ENCODE data around the gene SNX27.

SNX27 gene

DNA sequence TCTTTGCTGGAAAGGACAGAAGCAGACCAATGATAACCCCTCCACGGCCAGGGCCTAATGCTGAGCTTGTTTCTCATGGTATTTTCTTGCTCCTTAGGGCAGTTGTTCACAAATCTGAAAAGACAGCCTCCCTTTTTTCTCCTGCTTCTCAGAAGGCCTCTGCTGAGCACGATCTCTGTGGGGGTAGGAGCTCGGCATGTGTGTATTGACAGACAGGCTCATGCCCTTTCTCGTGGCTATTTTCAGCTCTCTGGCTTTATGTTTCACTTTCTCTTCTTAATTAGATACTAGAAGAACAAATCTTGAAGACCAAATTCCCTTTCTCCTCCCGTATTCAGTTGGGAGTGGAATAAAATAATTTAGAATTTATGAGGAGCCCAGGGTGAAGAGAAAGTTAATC is 108.7 kb downstream of the SNX27 start:
- Histone ChIP-seq H3K4me2 (ENCODE audit: low read length) (no peak overlapping the region), H3K9me3 (ENCODE audit: control insufficient read depth, insufficient read depth, low read length) (no peaks in the 10 kb centered on the region), H3K4me1 (ENCODE audit: control insufficient read depth, low read length) (peaks cover 7% of the 10 kb centered on the region; the same call in 1 of the 2 replicates), H3K27ac (ENCODE audit: low read depth, low read length) (no peak overlapping the region), H3K9me2 (replicated peaks; ENCODE audit: control insufficient read depth, low read length) (no peaks in the 10 kb centered on the region), H4K20me1 (ENCODE audit: control insufficient read depth, insufficient read depth, low read depth, low read length) (no peaks in the 10 kb centered on the region), H3K4me3 (ENCODE audit: low read length) (no peak overlapping the region), H3F3A (ENCODE audit: control insufficient read depth, insufficient read depth) (no peaks in the 10 kb centered on the region), H3K79me2 (ENCODE audit: control insufficient read depth, low read length) (no peaks in the 10 kb centered on the region), H3K36me3 (ENCODE audit: control insufficient read depth, low read length) (no peaks in the 10 kb centered on the region), H3K27me3 (ENCODE audit: control insufficient read depth, low read length) (peaks cover 76% of the 10 kb centered on the region)
- TF ChIP-seq, protein P1, sequence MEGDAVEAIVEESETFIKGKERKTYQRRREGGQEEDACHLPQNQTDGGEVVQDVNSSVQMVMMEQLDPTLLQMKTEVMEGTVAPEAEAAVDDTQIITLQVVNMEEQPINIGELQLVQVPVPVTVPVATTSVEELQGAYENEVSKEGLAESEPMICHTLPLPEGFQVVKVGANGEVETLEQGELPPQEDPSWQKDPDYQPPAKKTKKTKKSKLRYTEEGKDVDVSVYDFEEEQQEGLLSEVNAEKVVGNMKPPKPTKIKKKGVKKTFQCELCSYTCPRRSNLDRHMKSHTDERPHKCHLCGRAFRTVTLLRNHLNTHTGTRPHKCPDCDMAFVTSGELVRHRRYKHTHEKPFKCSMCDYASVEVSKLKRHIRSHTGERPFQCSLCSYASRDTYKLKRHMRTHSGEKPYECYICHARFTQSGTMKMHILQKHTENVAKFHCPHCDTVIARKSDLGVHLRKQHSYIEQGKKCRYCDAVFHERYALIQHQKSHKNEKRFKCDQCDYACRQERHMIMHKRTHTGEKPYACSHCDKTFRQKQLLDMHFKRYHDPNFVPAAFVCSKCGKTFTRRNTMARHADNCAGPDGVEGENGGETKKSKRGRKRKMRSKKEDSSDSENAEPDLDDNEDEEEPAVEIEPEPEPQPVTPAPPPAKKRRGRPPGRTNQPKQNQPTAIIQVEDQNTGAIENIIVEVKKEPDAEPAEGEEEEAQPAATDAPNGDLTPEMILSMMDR (IDR thresholded peaks at IDR 0.05; ENCODE audit: low read depth, low read length, poor library complexity, severe bottlenecking): no peak
- no peak for TF ChIP-seq EZH2phosphoT487 (IDR thresholded peaks at IDR 0.05; ENCODE audit: borderline replicate concordance, low read length)

DNA sequence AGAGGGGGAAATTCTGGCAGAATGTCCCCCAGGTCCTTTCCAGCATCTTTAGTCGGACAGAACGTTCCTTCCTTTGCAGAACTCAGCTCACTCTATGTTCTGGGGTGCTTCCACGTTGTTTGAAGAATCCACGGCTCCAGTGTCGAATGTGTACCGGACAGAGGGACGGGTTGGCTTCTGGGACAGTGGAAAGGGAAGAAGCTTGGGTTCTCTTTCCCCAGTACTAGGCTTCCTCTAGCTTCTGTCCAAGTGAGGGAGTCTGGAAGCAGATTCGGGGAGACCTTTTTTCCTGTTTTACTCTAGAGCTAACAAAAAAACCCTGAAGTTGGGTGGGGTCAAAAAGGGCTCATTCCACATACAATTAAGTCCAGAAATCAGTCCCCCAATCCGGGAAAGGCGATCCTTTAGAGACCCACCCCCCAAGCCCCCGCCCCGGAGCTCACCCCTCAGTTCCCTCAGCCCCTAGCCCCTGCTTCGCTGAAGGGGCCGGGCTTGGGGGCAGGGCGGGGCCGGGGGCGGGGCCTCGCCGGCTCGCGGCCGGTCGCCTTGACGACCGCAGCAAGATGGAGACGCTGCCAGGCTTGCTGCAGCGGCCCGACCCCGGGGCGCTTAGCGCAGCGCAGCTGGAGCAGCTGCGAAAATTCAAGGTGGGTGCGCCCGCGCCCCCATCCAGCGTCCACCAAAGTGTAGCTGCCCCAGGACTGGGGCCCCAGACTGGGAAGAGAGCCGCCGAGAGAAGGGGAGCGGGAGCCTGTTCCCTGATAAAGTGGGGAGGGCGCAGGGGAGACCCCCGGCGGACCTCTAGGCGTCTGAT is 109.3 kb downstream of the SNX27 start, which contains the start of gene RIIAD1:
TSS of gene RIIAD1 (plus strand) at position 549 of the 814 bp plus-strand sequence. CDS start at position 564, 15 bp downstream.
- Histone ChIP-seq H3K4me3 (ENCODE audit: low read length) (peak within 1 kb of the TSS; percentile 35), H3F3A (ENCODE audit: control insufficient read depth, insufficient read depth) (no peaks in the 10 kb centered on the region), H3K27me3 (ENCODE audit: control insufficient read depth, low read length) (peaks cover 77% of the 10 kb centered on the region), H3K9me3 (ENCODE audit: control insufficient read depth, insufficient read depth, low read length) (no peaks in the 10 kb centered on the region), H3K4me1 (ENCODE audit: control insufficient read depth, low read length) (peaks cover 7% of the 10 kb centered on the region; the same call in 1 of the 2 replicates), H3K9me2 (replicated peaks; ENCODE audit: control insufficient read depth, low read length) (no peaks in the 10 kb centered on the region), H3K27ac (ENCODE audit: low read depth, low read length) (no peak within 1 kb of the TSS), H3K79me2 (ENCODE audit: control insufficient read depth, low read length) (no peaks in the 10 kb centered on the region), H3K36me3 (ENCODE audit: control insufficient read depth, low read length) (no peaks in the 10 kb centered on the region), H4K20me1 (ENCODE audit: control insufficient read depth, insufficient read depth, low read depth, low read length) (no peaks in the 10 kb centered on the region), H3K4me2 (ENCODE audit: low read length) (peak within 1 kb of the TSS; percentile 46)
- TF ChIP-seq EZH2phosphoT487 (IDR thresholded peaks at IDR 0.05; ENCODE audit: borderline replicate concordance, low read length): no peak
- TF ChIP-seq, protein P1 (IDR thresholded peaks at IDR 0.05; ENCODE audit: low read depth, low read length, poor library complexity, severe bottlenecking): no peak

DNA sequence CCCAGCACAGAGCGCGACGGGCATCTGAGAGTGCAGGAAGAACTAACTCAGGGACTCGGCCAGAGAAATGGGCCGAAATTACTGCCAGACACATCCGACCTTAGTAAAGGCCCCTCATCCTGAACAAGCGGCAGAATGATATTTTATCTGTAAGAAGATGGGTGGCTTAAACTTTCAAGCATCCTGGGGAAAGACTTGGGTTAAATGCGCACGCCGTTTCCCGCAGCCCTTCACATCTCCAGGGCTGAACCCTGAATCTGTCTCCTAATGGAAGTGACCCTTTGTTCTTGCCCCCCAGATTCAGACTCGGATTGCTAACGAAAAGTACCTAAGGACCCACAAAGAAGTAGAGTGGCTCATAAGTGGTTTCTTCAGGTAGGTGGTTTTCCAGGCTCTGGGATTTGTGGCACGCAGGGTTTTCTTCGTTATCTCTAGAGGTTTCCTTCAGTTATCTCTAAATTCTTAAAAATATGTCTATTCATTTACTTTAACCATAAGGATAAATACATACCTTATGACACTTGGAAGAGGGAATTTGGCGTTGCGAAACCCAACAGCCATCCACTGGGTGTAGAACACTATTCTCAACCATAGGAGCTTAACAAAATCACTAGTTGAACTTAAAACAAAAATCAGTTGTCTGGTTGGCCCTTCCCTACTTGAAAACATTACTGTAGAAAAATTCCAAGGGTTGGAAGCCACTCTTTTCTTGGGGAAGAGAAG is 110.1 kb downstream of the SNX27 start:
- H3K4me2 ChIP-seq (ENCODE audit: low read length): peak overlapping the region; percentile 46
- H3K9me2 ChIP-seq (replicated peaks; ENCODE audit: control insufficient read depth, low read length): no peaks in the 10 kb centered on the region
- H4K20me1 ChIP-seq (ENCODE audit: control insufficient read depth, insufficient read depth, low read depth, low read length): no peaks in the 10 kb centered on the region

More for the DNA sequence above, 110.1 kb downstream of the SNX27 start:
- Histone ChIP-seq H3K27me3 (ENCODE audit: control insufficient read depth, low read length) (peaks cover 76% of the 10 kb centered on the region), H3K36me3 (ENCODE audit: control insufficient read depth, low read length) (no peaks in the 10 kb centered on the region), H3K27ac (ENCODE audit: low read depth, low read length) (no peak overlapping the region), H3K4me1 (ENCODE audit: control insufficient read depth, low read length) (peaks cover 4% of the 10 kb centered on the region; the same call in 1 of the 2 replicates), H3K9me3 (ENCODE audit: control insufficient read depth, insufficient read depth, low read length) (no peaks in the 10 kb centered on the region), H3K4me3 (ENCODE audit: low read length) (peak overlapping the region; percentile 35), H3F3A (ENCODE audit: control insufficient read depth, insufficient read depth) (no peaks in the 10 kb centered on the region), H3K79me2 (ENCODE audit: control insufficient read depth, low read length) (no peaks in the 10 kb centered on the region)
- no peak for TF ChIP-seq EZH2phosphoT487 (IDR thresholded peaks at IDR 0.05; ENCODE audit: borderline replicate concordance, low read length)
- TF ChIP-seq, protein P1 (IDR thresholded peaks at IDR 0.05; ENCODE audit: low read depth, low read length, poor library complexity, severe bottlenecking): no peak

Data from DOHH2 (cell line).